GM21360 (cell line): ENCODE results near the gene SP140.

ENCODE experiments used
- ATAC-seq: cut with Tn5 transposase; IDR thresholded peaks from one replicate; pipeline ENCODE4 v1.9.1; 2021; ENCODE audit warnings: mild to moderate bottlenecking, moderate library complexity; ENCODE audit not compliant: unreplicated experiment

SP140 gene

GRCh38 chr2:230360028-230360427 is 134.5 kb downstream of the SP140 start:
- no peak for ATAC-seq

DNA sequence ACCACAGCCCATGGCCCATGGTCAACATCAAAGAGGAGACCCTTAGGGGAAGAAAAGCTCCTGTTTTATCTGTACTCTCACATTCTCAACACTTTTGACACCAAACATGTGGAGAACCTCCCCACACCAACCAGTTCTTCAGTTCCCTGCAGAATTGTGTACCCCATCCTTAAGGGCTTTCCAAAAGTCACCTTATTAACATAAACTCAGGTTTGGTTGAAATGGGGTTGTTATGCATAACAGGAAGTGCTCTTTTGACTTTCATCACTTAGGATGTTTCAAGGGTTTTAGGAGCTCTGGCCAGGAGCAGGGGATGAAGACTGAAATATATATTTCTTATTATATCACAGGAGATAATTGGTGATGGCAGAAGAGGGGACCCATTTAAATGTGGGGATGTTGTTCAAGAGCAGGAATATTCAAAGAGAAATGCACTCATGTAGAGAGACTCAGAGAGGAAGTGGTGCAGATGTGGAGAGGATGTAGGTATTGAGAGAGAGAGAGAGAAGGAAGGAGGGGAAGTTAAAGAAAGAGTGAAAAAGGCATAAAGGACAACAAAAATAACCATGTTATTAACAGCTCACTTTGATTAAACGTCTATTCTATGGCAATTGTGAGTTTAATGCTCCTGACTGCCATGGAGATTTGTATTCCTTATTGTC is 136.6 kb downstream of the SP140 start:
- ATAC-seq, result no peak
